Measurements from ENCODE around the gene FBLN2.
A peak's percentile ranks its signal among the peaks of the same experiment; 100 is the strongest.

FBLN2 gene

GRCh38 chr3:13684854-13685253 lies 135.9 kb downstream of the FBLN2 start:
- DNase-seq (ENCODE audit: low read depth, low spot score) = no peak

GRCh38 chr3:13685721-13686120 lies 136.8 kb downstream of the FBLN2 start:
- DNase-seq (ENCODE audit: low read depth, low spot score) = no peak

- peak; percentile 11 for DNase-seq (ENCODE audit: low read depth, low spot score)
Measured at GRCh38 chr3:13686367-13687160, 137.6 kb downstream of the FBLN2 start.

GRCh38 chr3:13687517-13687943 lies 138.6 kb downstream of the FBLN2 start:
- peak; percentile 15 for DNase-seq (ENCODE audit: low read depth, low spot score)

Measured in ELF-1 (cell line).